OCI-LY7 (cell line): ENCODE measurements around the gene PRR5L. TPM values are rescaled to one million over a fixed set of nuclear protein-coding genes. Genes with fewer than 3 reads are reported as not detected.
A peak's percentile ranks its signal among the peaks of the same experiment; 100 is the strongest.

Experiments
- BruUV-seq: library from RNA; stranded (reverse); fragments of 400-500 nt; replicated peaks from 2 replicates; lab custom pipeline; 2021; lab: Mats Ljungman, UMichigan
- CTCF ChIA-PET: fragments of 300-600 bp; sonication (Branson Sonifier 250); formaldehyde crosslinking; loops from one replicate; lab custom pipeline; 2022; ENCODE audit warnings: antibody characterized with exemption; ENCODE audit not compliant: unreplicated experiment; lab: Charles Lee
- POLR2A ChIA-PET: fragments of 300-600 bp; sonication (Branson Sonifier 250); formaldehyde crosslinking; loops from one replicate; lab custom pipeline; 2022; ENCODE audit warnings: antibody characterized with exemption; lab: Charles Lee
- DNase-seq: peaks from one replicate; pipeline ENCODE4 v3.0.0-alpha.2; 2015; ENCODE audit warnings: low spot score
- H2AFZ ChIP-seq: fragments of 200-600 bp; sonication (generic), shearing (Covaris generic); 2 replicates; pipeline ENCODE4 v1.6.1; 2014; ENCODE audit warnings: mild to moderate bottlenecking, antibody characterized with exemption, low read length, moderate library complexity
- H3K27ac ChIP-seq: fragments of 200-600 bp; sonication (generic); 2 replicates; pipeline ENCODE4 v1.5.1; 2014; ENCODE audit warnings: mixed run types, low read depth, mild to moderate bottlenecking, moderate library complexity, low read length, inconsistent platforms; ENCODE audit not compliant: poor library complexity, severe bottlenecking
- H3K36me3 ChIP-seq: fragments of 200-600 bp; sonication (generic); 2 replicates; pipeline ENCODE4 v1.6.1; 2014; ENCODE audit warnings: mild to moderate bottlenecking, antibody characterized with exemption, low read length, moderate library complexity, mixed read lengths; ENCODE audit not compliant: insufficient read depth
- H3K4me1 ChIP-seq: fragments of 200-600 bp; sonication (generic); 2 replicates; pipeline ENCODE4 v1.5.1; 2014; ENCODE audit warnings: mild to moderate bottlenecking, low read length; ENCODE audit not compliant: insufficient read depth, poor library complexity, severe bottlenecking
- H3K4me2 ChIP-seq: fragments of 200-600 bp; sonication (generic); 2 replicates; pipeline ENCODE4 v1.6.1; 2014; ENCODE audit warnings: mild to moderate bottlenecking, low read length
- H3K4me3 ChIP-seq: fragments of 200-600 bp; sonication (generic); 2 replicates; pipeline ENCODE4 v1.5.1; 2014; ENCODE audit warnings: mild to moderate bottlenecking, low read depth, low read length; ENCODE audit not compliant: poor library complexity, severe bottlenecking
- H3K79me2 ChIP-seq: fragments of 200-600 bp; sonication (generic); 2 replicates; pipeline ENCODE4 v1.6.1; 2016; ENCODE audit warnings: low read depth, mild to moderate bottlenecking, low read length, moderate library complexity, mixed read lengths; ENCODE audit not compliant: insufficient read depth
- H3K9me2 ChIP-seq: fragments of 200-600 bp; sonication (generic); 2 replicates; pipeline ENCODE4 v1.6.1; 2016; ENCODE audit warnings: mild to moderate bottlenecking, low read length, mixed read lengths; ENCODE audit not compliant: insufficient read depth
- H3K9me3 ChIP-seq: fragments of 200-600 bp; sonication (generic); 2 replicates; pipeline ENCODE4 v1.6.1; 2014; ENCODE audit warnings: mild to moderate bottlenecking, mixed run types, low read length, mixed read lengths
- H4K20me1 ChIP-seq: fragments of 200-600 bp; sonication (generic); 2 replicates; pipeline ENCODE4 v1.6.1; 2014; ENCODE audit warnings: mild to moderate bottlenecking, antibody characterized with exemption, low read length, moderate library complexity, mixed read lengths; ENCODE audit not compliant: insufficient read depth
- CTCF ChIP-seq: fragments of 200-600 bp; sonication (generic); conservative IDR thresholded peaks from 2 replicates; pipeline ENCODE4 v1.5.1; 2014; ENCODE audit warnings: mild to moderate bottlenecking, antibody characterized with exemption, low read length, moderate library complexity, mixed read lengths
- EZH2phosphoT487 ChIP-seq: fragments of 200-600 bp; sonication (generic); IDR thresholded peaks from 2 replicates; pipeline ENCODE4 v1.6.1; 2018; ENCODE audit warnings: low read depth, borderline replicate concordance, mild to moderate bottlenecking, mixed run types, antibody characterized with exemption, low read length, moderate library complexity, mixed read lengths
- intact Hi-C: fragments of 100-400 bp; cut with micrococcal nuclease; formaldehyde crosslinking; loops from one replicate; pipeline ENCODE4 v1.10.0; 2022; ENCODE audit not compliant: unreplicated experiment
- total RNA-seq, 2 experiments: library from RNA; depleted of rRNA in 1 of 2; stranded (reverse); fragments of >200 nt in 1 of 2; shearing (Covaris generic) in 1 of 2; gene quantifications; 2 replicates each; pipeline ENCODE4 v1.2.3, GENCODE V29; 2014 to 2022

Gene PRR5L
- total RNA-seq, 2 experiments from 2014 or later = not detected

GRCh38 chr11:36349351-36350136 lies 53.5 kb downstream of the PRR5L start:
- DNase-seq = no peak
- H3K79me2 ChIP-seq = no peaks in the 10 kb centered on the region
- H3K9me2 ChIP-seq = no peaks in the 10 kb centered on the region
- H3K27ac ChIP-seq = no peak overlapping the region
- CTCF ChIA-PET = no interaction called here
- peaks cover 10% of the 10 kb centered on the region for H3K4me1 ChIP-seq
- H3K9me3 ChIP-seq = no peaks in the 10 kb centered on the region
- H3K4me2 ChIP-seq = no peak overlapping the region
- H3K36me3 ChIP-seq = no peaks in the 10 kb centered on the region
- no peaks in the 10 kb centered on the region for H4K20me1 ChIP-seq
- no peak overlapping the region for H2AFZ ChIP-seq
- intact Hi-C loops = no loop called here
- TF ChIP-seq CTCF (no peak), EZH2phosphoT487 (no peak)
- POLR2A ChIA-PET = interaction anchor here (0.6 to 1.5 kb wide), 2 partner anchors 16 to 66 kb away, joined by 3 read pairs; no protein-coding TSS in a partner anchor
- BruUV-seq = no TSS peak
- H3K4me3 ChIP-seq = no peak overlapping the region

DNA sequence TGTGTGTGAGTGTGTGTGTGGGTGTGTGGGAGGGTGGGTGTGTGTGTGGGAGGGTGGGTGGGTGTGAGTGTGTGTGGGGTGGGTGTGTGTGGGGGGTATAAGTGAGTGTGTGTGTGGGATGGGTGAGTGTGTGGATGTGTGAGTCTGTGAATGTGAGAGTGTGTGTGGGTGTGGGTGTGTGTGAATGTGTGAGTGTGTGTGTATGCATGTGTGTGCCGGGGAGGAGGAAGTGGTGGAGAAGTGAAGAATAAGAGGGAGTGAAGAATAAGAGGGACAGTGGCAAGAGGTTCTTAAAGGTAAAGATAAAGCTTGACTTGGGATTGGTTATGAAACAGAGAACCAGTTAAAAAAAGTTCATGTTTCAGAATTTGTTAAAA lies 54.0 kb downstream of the PRR5L start:
- intact Hi-C loops = no loop called here
- no peak for DNase-seq
- CTCF ChIA-PET = no interaction called here
- Histone ChIP-seq H3K27ac (no peak overlapping the region), H3K4me2 (no peak overlapping the region), H3K9me2 (no peaks in the 10 kb centered on the region), H3K79me2 (no peaks in the 10 kb centered on the region), H4K20me1 (no peaks in the 10 kb centered on the region), H3K9me3 (no peaks in the 10 kb centered on the region), H3K4me3 (no peak overlapping the region), H3K36me3 (no peaks in the 10 kb centered on the region), H3K4me1 (peaks cover 16% of the 10 kb centered on the region), H2AFZ (no peak overlapping the region)
- TF ChIP-seq CTCF (no peak), EZH2phosphoT487 (no peak)
- no TSS peak for BruUV-seq
- POLR2A ChIA-PET = interaction anchor here (1.5 kb wide), 1 partner anchor 15 kb away, joined by 3 read pairs; no protein-coding TSS in a partner anchor

DNA sequence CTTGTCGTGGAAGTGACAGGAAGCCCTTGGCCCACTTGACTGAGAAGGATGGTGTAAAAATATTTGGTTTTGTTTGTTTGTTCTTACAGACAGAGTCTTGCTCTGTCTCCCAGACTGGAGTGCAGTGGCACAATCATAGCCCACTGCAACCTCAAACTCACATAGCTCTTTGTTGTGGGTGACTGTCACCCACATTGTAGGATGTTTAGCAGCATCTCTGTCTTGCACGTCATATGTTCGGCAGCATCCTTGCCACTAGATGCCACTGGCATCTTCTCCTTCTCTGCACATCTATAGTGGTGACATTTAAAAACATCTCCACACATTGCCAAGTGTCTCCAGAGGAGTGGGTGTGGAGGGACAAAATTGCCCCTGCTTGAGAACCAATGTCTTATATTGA lies 56.8 kb downstream of the PRR5L start:
- Histone ChIP-seq H3K36me3 (no peaks in the 10 kb centered on the region), H2AFZ (0 out of 2 replicates have a peak overlapping the region, but pooled peaks have one; percentile 85), H3K9me2 (no peaks in the 10 kb centered on the region), H3K4me3 (no peak overlapping the region), H3K9me3 (no peaks in the 10 kb centered on the region), H4K20me1 (no peaks in the 10 kb centered on the region), H3K79me2 (no peaks in the 10 kb centered on the region), H3K4me2 (no peak overlapping the region), H3K4me1 (peaks cover 42% of the 10 kb centered on the region), H3K27ac (no peak overlapping the region)
- POLR2A ChIA-PET = interaction anchor here (0.6 to 1.7 kb wide), 4 partner anchors 11 to 398 kb away, joined by 3 to 6 read pairs (median 3); no protein-coding TSS in a partner anchor
- BruUV-seq = no TSS peak
- CTCF ChIA-PET = interaction anchor here (0.8 to 1.0 kb wide), 2 partner anchors 60 to 126 kb away, joined by 3 read pairs; no protein-coding TSS in a partner anchor
- intact Hi-C loops = no loop called here
- TF ChIP-seq CTCF = 0 out of 2 replicates have a peak, but pooled peaks have one; percentile 33
- no peak for TF ChIP-seq EZH2phosphoT487
- no peak for DNase-seq
